Measurements from ENCODE around the gene WDR44.

GRCh38 chrX:118475903-118476302 lies 130.0 kb downstream of the WDR44 start:
- TF ChIP-seq EZH2phosphoT487 (IDR thresholded peaks at IDR 0.05; ENCODE audit: borderline replicate concordance, low read length) = no peak
- no peak for TF ChIP-seq CTCF (IDR thresholded peaks at IDR 0.05; ENCODE audit: low read depth, low read length, poor library complexity, severe bottlenecking)

All from DOHH2 (cell line).